Nephron (organoid): ENCODE results near the gene PLA2G6.
A peak's percentile ranks its signal among the peaks of the same experiment; 100 is the strongest.
"Not testable (repeated sequence)": the region's sequence is repeated elsewhere in the genome, so short reads cannot be mapped to it uniquely, and the experiment has no call there.

Experiments used
- H3K27ac Mint-ChIP-seq, 3 experiments: 2 replicates each; pipeline ENCODE4 v1.8.0; 2020; ENCODE audit warnings: mixed read lengths in 3 of 3, mild to moderate bottlenecking in 2 of 3, moderate library complexity in 1 of 3
- H3K27me3 Mint-ChIP-seq: 2 replicates; pipeline ENCODE4 v1.8.0; 2021; ENCODE audit warnings: low read depth, mild to moderate bottlenecking, moderate library complexity, mixed read lengths
- H3K36me3 Mint-ChIP-seq: 2 replicates; pipeline ENCODE4 v1.8.0; 2020; ENCODE audit warnings: low read depth, mixed read lengths
- H3K4me1 Mint-ChIP-seq: 2 replicates; pipeline ENCODE4 v1.8.0; 2020; ENCODE audit warnings: mixed read lengths
- H3K4me3 Mint-ChIP-seq, 3 experiments: 2 replicates each; pipeline ENCODE4 v1.8.0; 2020; ENCODE audit warnings: mild to moderate bottlenecking in 3 of 3, mixed read lengths in 3 of 3, moderate library complexity in 2 of 3
- H3K9me3 Mint-ChIP-seq: 2 replicates; pipeline ENCODE4 v1.8.0; 2020; ENCODE audit warnings: mixed read lengths
- TF ChIP-seq, protein P1 (sequence below), 3 experiments: fragments of 200-600 bp; sonication (generic); IDR thresholded peaks; one replicate each; pipeline ENCODE4 v1.5.0; 2021; ENCODE audit warnings: antibody characterized with exemption in 3 of 3; ENCODE audit not compliant: unreplicated experiment in 3 of 3

The PLA2G6 gene

DNA sequence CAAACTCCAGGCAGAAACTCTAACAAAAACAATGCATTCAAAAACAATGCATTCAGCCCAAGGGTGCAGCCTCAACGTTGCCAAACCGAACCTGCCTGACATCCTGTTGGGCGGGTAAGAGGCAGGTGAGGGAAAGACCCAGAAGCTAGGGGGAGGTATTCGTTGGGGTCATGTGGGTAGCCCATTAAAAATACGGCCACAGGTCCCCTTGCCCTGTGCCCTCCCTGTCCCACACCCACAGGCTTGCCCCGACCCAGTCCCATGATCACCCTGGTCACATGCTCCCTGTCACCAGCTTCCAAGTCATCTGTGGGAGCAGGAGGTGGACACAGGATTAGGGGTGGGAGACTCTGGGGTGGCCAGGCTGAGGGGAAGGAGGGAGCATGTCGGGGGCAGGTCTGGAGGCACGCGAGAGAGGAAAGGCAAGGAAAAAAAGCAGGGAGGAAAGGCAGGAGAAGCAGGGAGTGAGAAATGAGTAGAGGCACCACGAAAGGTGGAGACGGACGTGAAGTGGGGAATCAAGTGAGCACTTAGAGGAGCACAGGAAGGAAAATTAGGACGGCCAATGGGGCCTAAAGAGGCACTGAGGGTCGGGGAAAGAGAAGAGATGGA, 683 bp downstream of the PLA2G6 start:
- peak overlapping the region; percentile 93 to 96 (median 95) for H3K4me3 Mint-ChIP-seq
- H3K9me3 Mint-ChIP-seq, result no peaks in the 10 kb centered on the region
- H3K27me3 Mint-ChIP-seq, result peaks cover 5% of the 10 kb centered on the region
- H3K4me1 Mint-ChIP-seq, result peaks cover 39% of the 10 kb centered on the region
- H3K27ac Mint-ChIP-seq, result peak overlapping the region; percentile 97 to 99 (median 99)
- no peaks in the 10 kb centered on the region for H3K36me3 Mint-ChIP-seq
- TF ChIP-seq, protein P1, sequence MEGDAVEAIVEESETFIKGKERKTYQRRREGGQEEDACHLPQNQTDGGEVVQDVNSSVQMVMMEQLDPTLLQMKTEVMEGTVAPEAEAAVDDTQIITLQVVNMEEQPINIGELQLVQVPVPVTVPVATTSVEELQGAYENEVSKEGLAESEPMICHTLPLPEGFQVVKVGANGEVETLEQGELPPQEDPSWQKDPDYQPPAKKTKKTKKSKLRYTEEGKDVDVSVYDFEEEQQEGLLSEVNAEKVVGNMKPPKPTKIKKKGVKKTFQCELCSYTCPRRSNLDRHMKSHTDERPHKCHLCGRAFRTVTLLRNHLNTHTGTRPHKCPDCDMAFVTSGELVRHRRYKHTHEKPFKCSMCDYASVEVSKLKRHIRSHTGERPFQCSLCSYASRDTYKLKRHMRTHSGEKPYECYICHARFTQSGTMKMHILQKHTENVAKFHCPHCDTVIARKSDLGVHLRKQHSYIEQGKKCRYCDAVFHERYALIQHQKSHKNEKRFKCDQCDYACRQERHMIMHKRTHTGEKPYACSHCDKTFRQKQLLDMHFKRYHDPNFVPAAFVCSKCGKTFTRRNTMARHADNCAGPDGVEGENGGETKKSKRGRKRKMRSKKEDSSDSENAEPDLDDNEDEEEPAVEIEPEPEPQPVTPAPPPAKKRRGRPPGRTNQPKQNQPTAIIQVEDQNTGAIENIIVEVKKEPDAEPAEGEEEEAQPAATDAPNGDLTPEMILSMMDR (IDR thresholded peaks at IDR 0.05; ENCODE audit: unreplicated experiment in 3 of 3), result no peak

DNA sequence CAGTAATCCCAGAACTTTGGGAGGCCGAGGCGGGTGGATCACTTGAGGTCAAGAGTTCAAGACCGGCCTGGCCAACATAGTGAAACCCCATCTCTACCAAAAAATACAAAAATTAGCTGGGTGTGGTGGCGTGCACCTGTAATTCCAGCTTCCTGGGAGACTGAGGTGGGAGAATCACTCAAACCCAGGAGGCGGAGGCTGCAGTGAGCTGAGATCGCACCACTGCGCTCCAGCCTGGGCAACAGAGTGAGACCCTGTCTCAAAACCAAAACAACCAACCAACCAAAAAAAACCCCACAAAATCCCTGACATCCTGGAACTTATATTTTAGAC, 3.1 kb downstream of the PLA2G6 start:
- H3K9me3 Mint-ChIP-seq, H3K36me3 Mint-ChIP-seq, H3K27me3 Mint-ChIP-seq: not testable (repeated sequence)
- H3K4me3 Mint-ChIP-seq, result peak overlapping the region; percentile 24 to 59 (median 57)
- peak overlapping the region; percentile 11 to 74 (median 54) for H3K27ac Mint-ChIP-seq
- peaks cover 39% of the 10 kb centered on the region for H3K4me1 Mint-ChIP-seq

DNA sequence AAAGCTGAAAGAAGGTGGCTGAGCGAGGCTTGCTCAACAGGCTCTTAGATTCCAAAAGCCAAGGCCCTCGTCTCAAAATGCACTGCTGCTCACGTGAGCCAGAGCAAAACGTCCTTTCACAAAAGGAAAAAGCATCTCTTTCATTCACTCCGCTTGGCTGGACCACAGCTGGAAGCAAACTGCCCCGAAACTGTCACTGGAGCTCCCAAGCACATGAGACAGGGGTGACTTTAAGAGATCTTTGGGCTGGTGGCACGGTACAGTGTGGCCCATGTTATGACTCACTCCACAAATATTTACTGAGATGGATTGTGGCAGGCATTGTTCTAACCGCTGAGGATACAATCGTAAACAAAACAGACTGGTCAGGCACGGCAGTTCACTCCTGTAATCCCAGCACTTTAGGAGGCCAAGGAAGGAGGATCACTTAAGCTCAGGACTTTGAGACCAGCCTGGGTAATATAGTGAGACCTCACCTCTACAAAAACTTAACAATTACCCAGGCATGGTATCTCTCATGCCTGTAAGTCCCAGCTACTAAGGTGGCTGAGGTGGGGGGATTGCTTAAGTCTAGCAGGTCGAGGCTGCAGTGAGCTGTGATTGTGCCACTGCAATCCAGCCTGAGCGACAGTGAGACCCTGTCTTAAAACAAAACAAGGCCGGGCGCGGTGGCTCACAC, 3.6 kb downstream of the PLA2G6 start:
- Mint-ChIP-seq H3K9me3 (no peaks in the 10 kb centered on the region), H3K4me3 (peak overlapping the region; percentile 33 to 72 (median 55)), H3K27me3 (no peaks in the 10 kb centered on the region), H3K4me1 (peaks cover 39% of the 10 kb centered on the region), H3K27ac (peak overlapping the region; percentile 72 to 91 (median 75)), H3K36me3 (no peaks in the 10 kb centered on the region)
- TF ChIP-seq, protein P1 (IDR thresholded peaks at IDR 0.05; ENCODE audit: unreplicated experiment in 3 of 3), result no peak

DNA sequence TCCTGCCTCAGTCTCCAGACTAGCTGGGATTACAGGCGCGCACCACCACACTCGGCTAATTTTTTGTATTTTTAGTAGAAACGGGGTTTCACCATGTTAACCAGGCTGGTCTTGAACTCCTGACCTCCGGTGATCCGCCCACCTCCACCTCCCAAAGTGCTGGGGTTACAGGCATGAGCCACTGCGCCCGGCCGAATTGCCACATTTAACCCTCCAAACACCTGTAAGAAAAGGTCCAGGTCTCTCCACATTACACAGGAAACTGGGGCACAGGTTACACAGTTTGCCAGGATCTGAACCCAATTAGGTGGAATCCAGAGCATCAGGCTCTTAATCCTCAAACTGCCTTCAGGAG, 4.1 kb downstream of the PLA2G6 start:
- peaks cover 39% of the 10 kb centered on the region for H3K4me1 Mint-ChIP-seq
- H3K27me3 Mint-ChIP-seq, H3K36me3 Mint-ChIP-seq, H3K9me3 Mint-ChIP-seq: not testable (repeated sequence)
- H3K27ac Mint-ChIP-seq, result peak overlapping the region; percentile 72 to 91 (median 75)
- peak overlapping the region in 1 of 3 experiments; percentile 72 for H3K4me3 Mint-ChIP-seq

DNA sequence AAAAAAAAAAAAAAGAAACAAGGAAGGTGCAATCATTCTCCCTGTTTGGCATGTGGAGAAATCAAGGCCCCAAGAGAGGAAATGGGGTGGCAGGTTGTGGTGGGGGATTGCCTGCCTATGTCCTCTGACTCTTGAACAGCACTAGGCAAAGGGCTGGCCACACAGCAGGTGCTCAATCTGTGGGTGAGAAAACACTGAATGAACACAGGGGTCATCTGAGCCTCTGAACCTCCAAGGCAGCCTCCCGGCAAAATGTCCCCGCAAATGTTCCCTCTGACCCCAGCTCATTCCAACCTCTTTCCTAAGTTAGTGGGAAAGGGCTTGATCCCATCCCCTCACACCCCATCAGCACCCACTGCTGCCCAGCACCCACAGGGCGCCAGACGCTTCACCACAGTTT, 4.6 kb downstream of the PLA2G6 start:
- H3K4me3 Mint-ChIP-seq, result no peak overlapping the region
- H3K27me3 Mint-ChIP-seq, result no peaks in the 10 kb centered on the region
- H3K36me3 Mint-ChIP-seq, result no peaks in the 10 kb centered on the region
- H3K4me1 Mint-ChIP-seq, result peaks cover 38% of the 10 kb centered on the region
- TF ChIP-seq, protein P1 (IDR thresholded peaks at IDR 0.05; ENCODE audit: unreplicated experiment in 3 of 3), result no peak
- peak overlapping the region in 2 of 3 experiments; percentile 48 to 70 for H3K27ac Mint-ChIP-seq
- H3K9me3 Mint-ChIP-seq, result no peaks in the 10 kb centered on the region

DNA sequence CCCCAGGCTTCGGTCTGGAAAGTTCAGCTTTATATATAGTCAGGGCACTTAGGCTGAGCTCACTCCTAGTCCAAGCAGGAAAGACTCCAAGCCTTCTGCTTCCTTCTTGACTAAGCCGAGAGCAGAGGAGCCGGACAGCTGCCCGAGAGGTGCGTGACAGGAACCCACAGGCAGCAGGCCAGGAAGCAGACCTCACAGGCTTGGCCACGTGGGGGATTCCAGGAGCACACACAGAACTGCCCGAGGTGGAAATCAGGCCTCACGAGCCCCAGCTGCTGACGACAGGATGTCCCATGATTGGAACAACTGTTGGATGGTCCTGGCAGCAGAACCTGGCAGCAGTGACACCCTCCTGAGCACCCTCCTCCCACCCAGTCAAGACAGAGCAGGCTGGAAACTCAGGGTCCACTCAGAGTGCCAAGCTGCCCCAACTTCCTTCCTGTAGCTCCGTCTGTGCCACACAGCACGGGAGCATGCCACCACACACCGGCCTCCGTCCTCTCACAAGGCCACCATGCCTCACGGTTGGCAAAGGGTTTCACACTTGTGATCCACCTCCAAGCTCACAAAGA, 5.4 kb downstream of the PLA2G6 start:
- TF ChIP-seq, protein P1 (IDR thresholded peaks at IDR 0.05; ENCODE audit: unreplicated experiment in 3 of 3), result no peak
- Mint-ChIP-seq H3K36me3 (no peaks in the 10 kb centered on the region), H3K4me1 (peaks cover 30% of the 10 kb centered on the region), H3K4me3 (no peak overlapping the region), H3K9me3 (no peaks in the 10 kb centered on the region), H3K27me3 (no peaks in the 10 kb centered on the region), H3K27ac (peak overlapping the region in 1 of 3 experiments; percentile 64)
